Fibroblast of pulmonary artery (primary cell): ENCODE data around the gene UCKL1.
"Not testable (repeated sequence)": the region's sequence is repeated elsewhere in the genome, so short reads cannot be mapped to it uniquely, and the experiment has no call there.

ENCODE experiments used
- DNase-seq: peaks from one replicate; pipeline ENCODE4 v3.0.0-alpha.2; 2010; ENCODE audit warnings: low read depth
- H3K4me3 ChIP-seq: replicated peaks from 2 replicates; pipeline ENCODE4 v1.5.1; 2011; ENCODE audit warnings: low read depth, mild to moderate bottlenecking, control low read depth, low read length, moderate library complexity
- TF ChIP-seq, protein P1 (sequence below): IDR thresholded peaks from 2 replicates; pipeline ENCODE4 v1.5.1; 2011; ENCODE audit warnings: mild to moderate bottlenecking, control low read depth, low read length, inconsistent platforms; ENCODE audit errors: missing control alignments

Gene UCKL1

DNA sequence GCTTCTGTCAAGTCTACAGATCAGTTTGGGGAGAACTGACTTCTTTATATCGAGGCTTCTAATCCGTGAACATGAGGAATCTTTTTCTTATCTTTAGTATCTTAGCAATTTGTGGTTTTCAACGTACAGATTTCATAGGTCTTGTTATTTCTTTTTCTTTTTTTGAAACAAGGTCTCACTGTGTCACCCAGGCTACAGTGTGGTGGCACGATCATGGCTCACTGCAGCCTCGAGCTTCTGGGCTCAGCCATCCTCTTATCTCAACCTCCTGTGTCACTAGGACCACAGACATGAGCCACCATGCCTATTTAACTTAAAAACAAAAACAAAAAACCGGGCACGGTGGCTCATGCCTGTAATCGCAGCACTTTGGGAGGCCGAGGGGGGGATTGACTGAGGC, 32.0 kb downstream of the UCKL1 start:
- no peak for DNase-seq
- TF ChIP-seq, protein P1, sequence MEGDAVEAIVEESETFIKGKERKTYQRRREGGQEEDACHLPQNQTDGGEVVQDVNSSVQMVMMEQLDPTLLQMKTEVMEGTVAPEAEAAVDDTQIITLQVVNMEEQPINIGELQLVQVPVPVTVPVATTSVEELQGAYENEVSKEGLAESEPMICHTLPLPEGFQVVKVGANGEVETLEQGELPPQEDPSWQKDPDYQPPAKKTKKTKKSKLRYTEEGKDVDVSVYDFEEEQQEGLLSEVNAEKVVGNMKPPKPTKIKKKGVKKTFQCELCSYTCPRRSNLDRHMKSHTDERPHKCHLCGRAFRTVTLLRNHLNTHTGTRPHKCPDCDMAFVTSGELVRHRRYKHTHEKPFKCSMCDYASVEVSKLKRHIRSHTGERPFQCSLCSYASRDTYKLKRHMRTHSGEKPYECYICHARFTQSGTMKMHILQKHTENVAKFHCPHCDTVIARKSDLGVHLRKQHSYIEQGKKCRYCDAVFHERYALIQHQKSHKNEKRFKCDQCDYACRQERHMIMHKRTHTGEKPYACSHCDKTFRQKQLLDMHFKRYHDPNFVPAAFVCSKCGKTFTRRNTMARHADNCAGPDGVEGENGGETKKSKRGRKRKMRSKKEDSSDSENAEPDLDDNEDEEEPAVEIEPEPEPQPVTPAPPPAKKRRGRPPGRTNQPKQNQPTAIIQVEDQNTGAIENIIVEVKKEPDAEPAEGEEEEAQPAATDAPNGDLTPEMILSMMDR = no peak
- no peak overlapping the region for H3K4me3 ChIP-seq

DNA sequence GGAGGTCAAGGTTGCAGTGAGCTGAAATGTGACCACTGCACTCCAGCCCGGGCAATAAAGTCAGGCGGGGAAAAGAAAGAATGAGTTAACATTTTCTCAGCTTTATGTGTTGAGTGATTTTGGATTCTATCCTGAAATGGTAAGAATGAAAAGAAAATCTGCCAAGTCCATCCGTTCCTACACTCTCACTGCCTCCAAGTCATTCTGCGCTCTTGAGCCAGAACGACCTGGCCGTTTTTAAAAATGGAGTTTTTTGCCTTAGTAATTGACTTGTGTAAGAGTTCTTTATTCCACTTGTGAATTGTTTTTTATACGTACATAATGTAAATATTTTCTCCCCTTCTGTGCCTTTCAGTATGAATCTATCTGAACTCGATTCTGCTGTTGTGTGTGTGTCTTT, 32.6 kb downstream of the UCKL1 start:
- TF ChIP-seq, protein P1 = no peak
- no peak overlapping the region for H3K4me3 ChIP-seq
- DNase-seq = no peak

DNA sequence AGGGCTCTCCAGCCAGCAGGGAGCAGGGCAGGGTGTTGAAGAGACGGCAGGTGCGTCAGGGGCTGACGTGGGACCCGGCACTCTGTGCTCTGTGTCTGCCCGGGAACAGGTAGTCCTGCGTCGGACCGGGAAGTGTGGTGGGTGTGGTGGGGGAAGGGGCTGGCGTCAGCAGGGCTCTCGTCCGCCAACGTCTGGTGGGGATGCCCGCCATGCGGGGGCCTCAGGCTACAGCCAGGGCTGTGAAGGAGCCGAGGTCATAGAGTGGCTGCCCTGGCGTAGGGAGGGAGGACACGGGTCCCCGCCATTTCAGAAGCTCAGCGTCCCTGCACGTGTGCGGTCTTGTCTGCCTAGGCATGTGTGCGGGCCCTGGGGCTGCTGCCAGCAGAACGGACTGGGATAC, 36.0 kb downstream of the UCKL1 start:
- TF ChIP-seq, protein P1 = no peak
- no peak overlapping the region for H3K4me3 ChIP-seq
- no peak for DNase-seq

DNA sequence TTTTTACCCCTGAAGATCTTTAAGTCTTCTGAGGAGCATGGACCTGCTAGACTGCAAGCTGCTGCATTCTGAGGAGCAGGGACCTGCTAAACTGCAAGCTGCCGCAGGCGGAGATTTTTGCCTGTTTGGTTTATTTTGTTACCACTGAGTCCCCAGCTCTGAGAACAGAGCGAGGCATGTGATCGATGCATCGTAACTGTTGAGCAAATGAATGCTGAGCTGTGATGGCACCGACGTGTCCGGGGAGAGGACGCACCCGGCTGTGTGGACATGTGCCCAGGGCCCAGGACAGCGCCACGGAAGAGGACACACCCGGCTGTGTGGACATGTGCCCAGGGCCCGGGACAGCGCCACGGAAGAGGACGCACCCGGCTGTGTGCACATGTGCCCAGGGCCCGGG, 37.1 kb downstream of the UCKL1 start:
- no peak overlapping the region for H3K4me3 ChIP-seq
- DNase-seq = no peak
- TF ChIP-seq, protein P1 = no peak

DNA sequence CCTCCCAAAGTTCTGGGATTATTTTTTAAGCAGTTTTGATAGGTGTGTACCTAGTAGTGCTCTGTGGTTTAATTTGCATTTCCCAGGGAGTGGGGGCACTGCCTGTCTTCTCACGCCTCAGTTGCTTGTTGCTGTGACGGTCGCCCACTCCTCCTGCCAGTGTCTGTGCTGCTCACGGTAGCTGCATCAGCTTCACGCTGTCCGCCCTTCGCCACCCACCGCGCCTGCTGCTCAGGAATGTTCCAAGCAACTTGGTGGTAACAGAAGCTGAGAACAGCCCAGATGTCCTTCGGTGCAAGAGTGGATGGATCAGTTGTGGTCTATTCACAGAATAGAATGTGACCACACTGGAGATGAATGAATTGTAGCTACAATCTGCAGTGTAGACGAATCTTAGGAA, 38.4 kb downstream of the UCKL1 start:
- TF ChIP-seq, protein P1 = no peak
- no peak for DNase-seq

DNA sequence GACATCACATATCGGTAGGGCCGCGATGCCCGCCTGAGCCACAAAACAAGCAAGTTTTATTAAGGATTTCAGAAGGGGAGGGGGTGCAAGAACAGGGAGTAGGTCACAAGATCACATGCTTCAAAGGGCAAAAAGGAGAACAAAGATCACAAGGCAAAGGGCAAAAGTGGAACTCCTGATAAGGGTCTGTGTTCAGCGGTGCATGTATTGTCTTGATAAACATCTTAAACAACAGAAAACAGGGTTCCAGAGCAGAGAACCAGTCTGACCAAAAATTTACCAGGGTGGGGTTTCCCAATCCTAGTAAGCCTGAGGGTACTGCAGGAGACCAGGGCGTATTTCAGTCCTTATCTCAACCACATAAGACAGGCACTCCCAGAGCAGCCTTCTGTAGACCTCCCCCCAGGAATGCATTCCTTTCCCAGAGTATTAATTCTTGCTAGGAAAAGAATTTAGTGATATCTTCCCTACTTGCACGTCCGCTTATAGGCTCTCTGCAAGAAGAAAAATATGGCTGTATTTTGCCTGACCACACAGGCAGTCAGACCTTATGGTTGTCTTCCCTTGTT, 39.8 kb downstream of the UCKL1 start:
- DNase-seq, H3K4me3 ChIP-seq: not testable (repeated sequence)

More for the DNA sequence above, 38.4 kb downstream of the UCKL1 start:
- H3K4me3 ChIP-seq = no peak overlapping the region

DNA sequence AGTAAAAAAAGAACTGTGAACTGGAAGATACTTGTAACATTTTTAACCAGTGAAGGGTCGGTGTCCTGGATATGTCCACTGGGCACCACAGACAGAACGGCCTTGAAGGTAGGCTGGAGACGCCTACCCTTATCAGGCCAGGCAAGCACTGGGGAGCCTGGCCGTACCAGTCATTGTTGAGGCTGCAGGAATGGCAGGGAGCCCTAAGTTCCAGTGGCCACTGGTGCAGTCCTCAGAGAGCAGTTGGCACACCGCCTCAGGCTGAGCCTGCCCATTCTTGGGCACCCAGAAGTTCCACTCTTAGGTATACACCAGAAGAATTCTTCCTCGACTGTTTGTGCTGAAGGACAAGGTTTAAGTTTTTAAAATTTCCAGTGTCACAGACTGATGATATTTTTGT, 40.7 kb downstream of the UCKL1 start:
- TF ChIP-seq, protein P1 = no peak
- no peak overlapping the region for H3K4me3 ChIP-seq
- no peak for DNase-seq
